IPS-NIHi7 (cell line): ENCODE measurements around the gene CFAP91.

Experiments
- DNase-seq: peaks from one replicate; pipeline ENCODE4 v3.0.0; 2012; ENCODE audit warnings: mixed read lengths; ENCODE audit errors: extremely low spot score

CFAP91 gene

DNA sequence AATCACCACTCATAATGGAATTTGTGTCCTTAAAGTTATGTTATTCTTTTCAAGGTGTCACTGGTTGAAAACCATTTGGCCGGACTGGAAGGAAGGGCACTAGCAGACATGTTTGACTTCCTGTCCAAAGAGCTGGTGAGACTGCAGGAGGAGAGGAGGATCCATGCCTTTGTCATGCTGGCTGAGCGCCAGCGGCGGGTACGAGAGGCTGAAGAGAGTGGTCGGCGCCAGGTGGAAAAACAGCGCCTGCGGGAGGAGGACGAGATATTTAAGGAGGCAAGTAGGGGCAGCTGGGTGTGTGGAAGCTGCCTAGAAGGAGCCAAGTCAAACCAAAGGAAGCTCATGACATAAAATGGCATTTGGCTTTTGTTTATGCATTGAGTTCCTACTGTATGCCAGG is 41.1 kb downstream of the CFAP91 start:
- DNase-seq = no peak

DNA sequence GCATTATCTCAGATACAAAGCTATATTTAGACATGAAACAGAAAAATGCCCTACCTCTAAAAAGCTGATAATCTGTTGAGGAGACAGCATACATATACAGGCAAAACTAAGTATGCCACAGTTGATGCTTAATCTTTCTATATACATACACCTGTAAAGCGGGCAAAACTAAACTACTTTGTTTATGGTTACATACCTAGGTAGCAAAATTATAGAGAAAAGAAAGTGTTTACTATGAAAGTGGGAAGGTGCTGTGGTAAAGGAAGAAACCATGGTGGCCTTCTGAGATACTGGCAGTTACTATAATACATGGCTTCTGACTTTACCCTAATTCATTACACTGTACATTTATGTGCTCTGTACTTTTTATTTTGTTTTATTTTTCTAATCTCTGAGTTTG is 43.1 kb downstream of the CFAP91 start:
- DNase-seq = no peak

DNA sequence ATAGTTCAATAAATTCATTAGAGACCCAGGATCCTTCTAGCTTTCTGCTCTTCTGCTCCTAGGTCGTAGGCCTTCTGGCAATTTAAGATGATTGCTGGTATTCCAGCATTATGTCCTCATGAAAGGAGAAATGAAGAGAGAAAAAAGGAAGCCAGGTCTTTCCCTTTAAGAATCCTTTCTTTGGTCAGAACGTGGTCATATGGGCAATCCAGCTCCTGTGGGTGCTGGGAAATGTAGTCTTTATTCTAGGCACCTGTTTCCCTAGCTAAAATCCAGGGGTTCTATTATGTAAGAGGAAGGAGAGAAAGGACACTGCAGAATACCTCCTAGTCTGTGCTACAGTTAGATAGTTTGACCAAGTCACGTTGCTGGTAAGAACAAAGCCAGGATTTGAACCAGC is 43.6 kb downstream of the CFAP91 start:
- DNase-seq = no peak

DNA sequence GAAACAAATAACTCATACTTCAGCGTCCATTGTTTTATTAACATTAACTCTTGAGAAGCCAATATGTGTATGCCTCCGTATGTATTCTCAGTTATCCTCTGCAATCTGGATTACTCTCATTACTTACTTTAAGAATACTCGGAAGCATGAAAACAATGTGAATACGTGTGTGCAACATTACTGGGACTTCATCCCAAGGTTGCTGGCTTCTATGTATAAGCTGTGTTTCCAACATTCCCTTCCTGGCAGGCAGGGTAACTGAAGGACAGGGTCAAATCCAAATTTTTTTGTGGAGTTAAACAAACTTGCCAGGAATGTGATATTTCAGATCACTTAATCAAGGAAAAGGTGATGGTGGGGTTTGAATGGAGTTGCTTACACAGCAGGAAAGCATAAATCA is 44.5 kb downstream of the CFAP91 start:
- no peak for DNase-seq

DNA sequence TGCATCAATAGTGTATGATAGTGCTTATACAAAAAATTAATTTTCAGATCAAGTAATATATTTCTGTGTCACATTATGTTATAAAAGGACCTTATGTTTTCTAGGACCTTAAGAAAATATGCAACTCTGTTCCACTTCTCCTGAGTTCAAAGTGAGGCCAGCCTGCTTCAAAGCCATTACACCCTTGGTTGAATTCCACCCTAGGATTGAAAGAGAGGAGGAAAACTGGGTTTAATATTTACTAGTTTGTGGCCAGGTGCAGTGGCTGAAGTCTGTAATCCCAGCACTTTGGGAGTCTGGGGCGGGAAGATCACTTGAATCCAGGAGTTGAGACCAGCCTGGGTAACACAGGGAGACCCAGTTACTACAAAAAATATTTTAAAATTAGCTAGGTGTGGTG is 46.2 kb downstream of the CFAP91 start:
- no peak for DNase-seq

DNA sequence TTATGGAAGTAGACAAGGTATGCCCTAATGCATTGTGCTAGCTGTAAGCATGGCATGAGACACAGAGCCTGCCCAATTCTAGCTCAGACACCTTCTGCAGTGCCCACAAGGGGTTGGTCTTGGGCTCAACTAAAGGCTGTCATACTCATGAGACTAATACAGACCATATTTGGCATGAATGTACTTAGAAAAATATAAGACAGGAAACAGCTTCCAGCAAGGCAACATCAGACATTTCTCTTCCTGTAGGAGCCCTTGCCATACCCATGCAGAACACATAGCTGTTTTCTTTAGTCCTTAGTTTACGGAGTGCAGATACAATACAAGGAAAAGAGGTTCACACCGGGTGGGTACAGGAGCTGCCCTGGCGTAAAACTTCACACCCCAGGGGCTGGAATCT is 48.6 kb downstream of the CFAP91 start:
- DNase-seq = no peak
